Body of pancreas (tissue), 4 donors: ENCODE data around the gene SAMHD1.
"Not testable (repeated sequence)": the region's sequence is repeated elsewhere in the genome, so short reads cannot be mapped to it uniquely, and the experiment has no call there.

Experiments used
- CTCF ChIP-seq, 7 experiments: fragments of 450-650 bp in 4 of 7; fragments of 200-600 bp in 3 of 7; sonication (generic) in 3 of 7; IDR thresholded peaks; one replicate each; pipeline ENCODE4 v1.5.1; 2016 to 2019; ENCODE audit warnings: antibody characterized with exemption in 7 of 7
- POLR2A ChIP-seq, 3 donors: fragments of 450-650 bp; IDR thresholded peaks; one replicate each; pipeline ENCODE4 v1.6.1; 2016; ENCODE audit warnings: antibody characterized with exemption in 3 of 3, mild to moderate bottlenecking in 2 of 3

GRCh38 chr20:36966965-36967364, 15.5 kb upstream of the SAMHD1 start:
- TF ChIP-seq CTCF, POLR2A (IDR thresholded peaks at IDR 0.05): not testable (repeated sequence)
